CD14-positive monocyte (primary cell): ENCODE measurements around the gene RTBDN. TPM values are rescaled to one million over a fixed set of nuclear protein-coding genes. Genes with fewer than 3 reads are reported as not detected.

Experiments used
- DNase-seq, 3 donors: peaks; one replicate each; pipeline ENCODE4 v3.0.0-alpha.2; 2011 to 2022
- H2AFZ ChIP-seq: 2 replicates; pipeline ENCODE4 v1.6.0; 2012; ENCODE audit warnings: mild to moderate bottlenecking, low read depth, low read length, inconsistent platforms; ENCODE audit not compliant: insufficient read depth, poor library complexity, severe bottlenecking
- H3K27ac ChIP-seq, 2 donors: 1 replicate in 1 of 2; 2 replicates in 1 of 2; pipeline ENCODE4 v1.5.1; 2012 to 2013; ENCODE audit warnings: low read length in 2 of 2, control low read depth in 1 of 2, inconsistent platforms in 1 of 2, low read depth in 1 of 2, mild to moderate bottlenecking in 1 of 2
- H3K27me3 ChIP-seq, 2 donors: one replicate each; pipeline versions ENCODE4 v1.6.0 to v1.6.1; 2011 to 2013; ENCODE audit warnings: low read length in 2 of 2; ENCODE audit not compliant: control insufficient read depth in 2 of 2, insufficient read depth in 2 of 2
- H3K36me3 ChIP-seq, 2 donors: replicated peaks in 1 of 2; 1 replicate in 1 of 2; 2 replicates in 1 of 2; pipeline versions ENCODE4 v1.5.1 to v1.6.1; 2012 to 2013; ENCODE audit warnings: low read length in 2 of 2, control low read depth in 1 of 2, inconsistent platforms in 1 of 2, mild to moderate bottlenecking in 1 of 2; ENCODE audit not compliant: insufficient read depth in 2 of 2, control insufficient read depth in 1 of 2
- H3K4me1 ChIP-seq, 2 donors: 1 replicate in 1 of 2; 2 replicates in 1 of 2; pipeline versions ENCODE4 v1.5.1 to v1.6.1; 2012 to 2013; ENCODE audit warnings: low read length in 2 of 2, control low read depth in 1 of 2, inconsistent platforms in 1 of 2, mild to moderate bottlenecking in 1 of 2, moderate library complexity in 1 of 2; ENCODE audit not compliant: insufficient read depth in 2 of 2, control insufficient read depth in 1 of 2
- H3K4me2 ChIP-seq: replicated peaks from 2 replicates; pipeline ENCODE3; 2012; ENCODE audit warnings: low read length, moderate library complexity, mild to moderate bottlenecking; ENCODE audit not compliant: poor library complexity, severe bottlenecking; ENCODE audit errors: extremely low read depth
- H3K4me3 ChIP-seq, 3 experiments: fragments of 200-600 bp in 1 of 3; sonication (generic) in 1 of 3; replicated peaks in 1 of 3; 1 replicate in 2 of 3; 2 replicates in 1 of 3; pipeline ENCODE4 v1.5.1; 2011 to 2013; ENCODE audit warnings: low read length in 3 of 3, mild to moderate bottlenecking in 3 of 3, control low read depth in 2 of 3, low read depth in 2 of 3, inconsistent platforms in 1 of 3, moderate library complexity in 1 of 3
- H3K79me2 ChIP-seq: 2 replicates; pipeline ENCODE4 v1.6.0; 2012; ENCODE audit warnings: mild to moderate bottlenecking, control low read depth, inconsistent platforms, low read length, moderate library complexity; ENCODE audit not compliant: insufficient read depth
- H3K9ac ChIP-seq: 2 replicates; pipeline ENCODE4 v1.6.0; 2017; ENCODE audit warnings: low read length, mild to moderate bottlenecking; ENCODE audit not compliant: insufficient read depth, poor library complexity, severe bottlenecking
- H3K9me3 ChIP-seq, 2 donors: replicated peaks in 1 of 2; 1 replicate in 1 of 2; 2 replicates in 1 of 2; pipeline versions ENCODE4 v1.5.1 to v1.6.1; 2012 to 2013; ENCODE audit warnings: low read length in 2 of 2, control low read depth in 1 of 2; ENCODE audit not compliant: control insufficient read depth in 1 of 2, insufficient read depth in 1 of 2
- H4K20me1 ChIP-seq: 2 replicates; pipeline ENCODE4 v1.6.0; 2012; ENCODE audit warnings: mild to moderate bottlenecking, low read length, control low read depth, moderate library complexity; ENCODE audit not compliant: insufficient read depth
- H3K27ac Mint-ChIP-seq, 7 donors: one replicate each; pipeline ENCODE4 v1.8.0; 2020; ENCODE audit warnings: mild to moderate bottlenecking in 7 of 7, mixed read lengths in 7 of 7, moderate library complexity in 6 of 7, inconsistent platforms in 2 of 7
- H3K27me3 Mint-ChIP-seq, 3 donors: one replicate each; pipeline ENCODE4 v1.8.0; 2021 to 2022; ENCODE audit warnings: low read depth in 3 of 3, mild to moderate bottlenecking in 3 of 3, mixed read lengths in 3 of 3, moderate library complexity in 3 of 3, inconsistent platforms in 1 of 3
- H3K36me3 Mint-ChIP-seq, 2 donors: one replicate each; pipeline ENCODE4 v1.8.0; 2020; ENCODE audit warnings: mixed read lengths in 2 of 2, inconsistent platforms in 1 of 2, mild to moderate bottlenecking in 1 of 2
- H3K4me1 Mint-ChIP-seq: one replicate; pipeline ENCODE4 v1.8.0; 2020; ENCODE audit warnings: mild to moderate bottlenecking, mixed read lengths
- H3K4me3 Mint-ChIP-seq, 2 donors: one replicate each; pipeline ENCODE4 v1.8.0; 2020; ENCODE audit warnings: mild to moderate bottlenecking in 2 of 2, mixed read lengths in 2 of 2, moderate library complexity in 1 of 2
- H3K9me3 Mint-ChIP-seq, 7 donors: one replicate each; pipeline ENCODE4 v1.8.0; 2020 to 2022; ENCODE audit warnings: mixed read lengths in 7 of 7, mild to moderate bottlenecking in 6 of 7, moderate library complexity in 6 of 7, inconsistent platforms in 2 of 7
- WGBS: methylation state at CpG from one replicate; pipeline ENCODE4 v1.1.5; 2013; ENCODE audit warnings: missing lambda C conversion rate; ENCODE audit not compliant: insufficient coverage; 5-methylcytosine and 5-hydroxymethylcytosine counted together
- intact Hi-C, 2 donors: fragments of 100-400 bp; cut with micrococcal nuclease; formaldehyde crosslinking; loops; one replicate each; pipeline versions ENCODE4 v1.15.0 to v1.15.1; 2023
- polyA plus RNA-seq, 3 donors: library from polyadenylated mRNA; depleted of rRNA in 1 of 3; unstranded in 2 of 3; stranded (reverse) in 1 of 3; fragments of 300-500 nt in 2 of 3; fragments of >200 nt in 1 of 3; fragmentation: Illumina TruSeq in 2 of 3; gene quantifications; 1 replicate in 2 of 3; 2 replicates in 1 of 3; pipeline ENCODE4 v1.2.3, GENCODE V29; 2012 to 2021
- TF ChIP-seq, protein P1 (sequence below): fragments of 200-600 bp; IDR thresholded peaks from one replicate; pipeline ENCODE4 v1.8.0; 2022; ENCODE audit warnings: antibody characterized with exemption, mild to moderate bottlenecking

Gene RTBDN
- polyA plus RNA-seq, 3 donors = not detected

GRCh38 chr19:12789098-12789903, 45.1 kb downstream of the RTBDN start:
- H3K4me3 ChIP-seq = peak overlapping the region; percentile 83 to 100 (median 85)
- H3K4me2 ChIP-seq = peak overlapping the region; percentile 99
- H3K79me2 ChIP-seq = peaks cover 70% of the 10 kb centered on the region
- peaks cover 59 to 64% of the 10 kb centered on the region in 2 donors for H3K4me1 ChIP-seq
- Mint-ChIP-seq H3K9me3 (peaks cover 0 to 7% (median 0%) of the 10 kb centered on the region in 7 donors), H3K27ac (peak overlapping the region in 2 of 7 donors; percentile 66 to 100), H3K36me3 (peaks cover 2 to 12% of the 10 kb centered on the region in 2 donors), H3K27me3 (peaks cover 0 to 4% (median 1%) of the 10 kb centered on the region in 3 donors), H3K4me3 (peak overlapping the region; percentile 95 to 98), H3K4me1 (peaks cover 31% of the 10 kb centered on the region)
- TF ChIP-seq, protein P1, sequence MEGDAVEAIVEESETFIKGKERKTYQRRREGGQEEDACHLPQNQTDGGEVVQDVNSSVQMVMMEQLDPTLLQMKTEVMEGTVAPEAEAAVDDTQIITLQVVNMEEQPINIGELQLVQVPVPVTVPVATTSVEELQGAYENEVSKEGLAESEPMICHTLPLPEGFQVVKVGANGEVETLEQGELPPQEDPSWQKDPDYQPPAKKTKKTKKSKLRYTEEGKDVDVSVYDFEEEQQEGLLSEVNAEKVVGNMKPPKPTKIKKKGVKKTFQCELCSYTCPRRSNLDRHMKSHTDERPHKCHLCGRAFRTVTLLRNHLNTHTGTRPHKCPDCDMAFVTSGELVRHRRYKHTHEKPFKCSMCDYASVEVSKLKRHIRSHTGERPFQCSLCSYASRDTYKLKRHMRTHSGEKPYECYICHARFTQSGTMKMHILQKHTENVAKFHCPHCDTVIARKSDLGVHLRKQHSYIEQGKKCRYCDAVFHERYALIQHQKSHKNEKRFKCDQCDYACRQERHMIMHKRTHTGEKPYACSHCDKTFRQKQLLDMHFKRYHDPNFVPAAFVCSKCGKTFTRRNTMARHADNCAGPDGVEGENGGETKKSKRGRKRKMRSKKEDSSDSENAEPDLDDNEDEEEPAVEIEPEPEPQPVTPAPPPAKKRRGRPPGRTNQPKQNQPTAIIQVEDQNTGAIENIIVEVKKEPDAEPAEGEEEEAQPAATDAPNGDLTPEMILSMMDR = no peak
- H3K27me3 ChIP-seq = no peaks in the 10 kb centered on the region
- H3K9me3 ChIP-seq = no peaks in the 10 kb centered on the region
- H3K9ac ChIP-seq = peak overlapping the region; percentile 100
- H2AFZ ChIP-seq = no peak overlapping the region
- peaks cover 30% of the 10 kb centered on the region for H4K20me1 ChIP-seq
- intact Hi-C loops = loop anchor here (10.0 kb wide), 1 partner anchor 1056 kb away; no protein-coding TSS in a partner anchor
- peak overlapping the region; percentile 95 to 100 for H3K27ac ChIP-seq
- no peaks in the 10 kb centered on the region for H3K36me3 ChIP-seq
- under 1% methylated on average over 40 of the region's 46 CpGs for WGBS
- DNase-seq = peak in 1 of 3 donors; percentile 57

DNA sequence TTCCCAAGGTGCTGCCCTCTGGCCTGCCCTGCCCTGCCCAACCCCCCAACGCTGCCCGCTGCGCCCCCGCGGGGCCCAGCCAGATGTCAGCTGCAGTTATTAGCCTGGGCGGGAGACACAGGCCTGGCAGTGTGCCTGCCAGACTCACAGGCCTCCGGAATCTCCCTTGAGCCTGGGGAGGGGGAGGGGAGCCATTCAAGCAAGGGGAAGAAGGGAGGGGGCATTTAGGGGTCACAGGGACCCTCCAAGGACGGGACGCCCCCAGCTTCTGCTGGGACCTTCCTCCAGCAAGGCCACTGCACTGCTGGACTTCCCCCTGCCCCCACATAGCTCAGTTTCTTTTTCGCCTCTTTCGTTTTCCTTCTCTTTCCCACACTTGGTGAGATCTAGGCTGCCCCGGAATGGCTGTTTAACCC, 45.7 kb downstream of the RTBDN start:
- H3K36me3 ChIP-seq = no peaks in the 10 kb centered on the region
- no peaks in the 10 kb centered on the region for H3K27me3 ChIP-seq
- TF ChIP-seq, protein P1 = no peak
- H2AFZ ChIP-seq = no peak overlapping the region
- H3K27ac Mint-ChIP-seq = peak overlapping the region in 1 of 7 donors; percentile 100
- no peaks in the 10 kb centered on the region for H3K9me3 ChIP-seq
- H3K27me3 Mint-ChIP-seq = peaks cover 0 to 4% (median 1%) of the 10 kb centered on the region in 3 donors
- H3K4me1 Mint-ChIP-seq = peaks cover 28% of the 10 kb centered on the region
- peak overlapping the region; percentile 99 for H3K4me2 ChIP-seq
- peaks cover 62 to 64% of the 10 kb centered on the region in 2 donors for H3K4me1 ChIP-seq
- peak overlapping the region; percentile 95 to 98 for H3K4me3 Mint-ChIP-seq
- H4K20me1 ChIP-seq = peaks cover 24% of the 10 kb centered on the region
- H3K36me3 Mint-ChIP-seq = peaks cover 2 to 12% of the 10 kb centered on the region in 2 donors
- peaks cover 0 to 7% (median 0%) of the 10 kb centered on the region in 7 donors for H3K9me3 Mint-ChIP-seq
- intact Hi-C loops = loop anchor here (10.0 kb wide), 1 partner anchor 1056 kb away; no protein-coding TSS in a partner anchor
- peak overlapping the region; percentile 95 to 100 for H3K27ac ChIP-seq
- H3K4me3 ChIP-seq = peak overlapping the region; percentile 83 to 100 (median 85)
- H3K9ac ChIP-seq = peak overlapping the region; percentile 100
- WGBS = 0% methylated on average over 6 of the region's 12 CpGs
- H3K79me2 ChIP-seq = peaks cover 64% of the 10 kb centered on the region
- DNase-seq = peak; percentile 68 to 86 (median 76)
